HepG2 (cell line): ENCODE results near the gene SASS6. TPM values are rescaled to one million over a fixed set of nuclear protein-coding genes. Genes with fewer than 3 reads are reported as not detected.

ENCODE experiments used
- ATAC-seq: fragments of 200-7000 bp; cut with Tn5 transposase; 3 replicates; pipeline ENCODE4 v1.9.1; 2020; ENCODE audit warnings: mild to moderate bottlenecking, moderate library complexity
- BruUV-seq: library from RNA; stranded (reverse); fragments of 400-500 nt; replicated peaks from 2 replicates; lab custom pipeline; 2021; lab: Mats Ljungman, UMichigan
- CTCF ChIA-PET: fragments of 300-600 bp; formaldehyde crosslinking; extraction: SDS; loops from one replicate; lab custom pipeline; 2021; ENCODE audit warnings: low total read pairs, inconsistent platforms, low intra/inter-chr PET ratio; lab: Yijun Ruan, JAX
- POLR2A ChIA-PET: fragments of 350-600 bp; sonication (Branson Sonifier 250); formaldehyde crosslinking; loops from one replicate; lab custom pipeline; 2020; ENCODE audit warnings: antibody characterized with exemption, inconsistent platforms; lab: Yijun Ruan, JAX
- DNase-seq: peaks from one replicate; pipeline ENCODE4 v3.0.0-alpha.2; 2015; ENCODE audit warnings: low spot score
- FAIRE-seq: peaks from 3 replicates; lab custom pipeline; 2011; peaks lifted over from hg19 to GRCh38; lab: Jason Lieb, UNC
- H2AFZ ChIP-seq: one replicate; pipeline ENCODE4 v1.6.1; 2011; ENCODE audit warnings: low read length, inconsistent platforms
- H3K27ac ChIP-seq: fragments of 300-600 bp; 3 replicates; pipeline ENCODE4 v1.8.0; 2011; ENCODE audit warnings: mixed run types, mild to moderate bottlenecking, mixed read lengths, low read length, inconsistent platforms; ENCODE audit not compliant: insufficient read depth; ENCODE audit errors: extremely low read length
- H3K27me3 ChIP-seq, 2 experiments: fragments of 200-600 bp in 1 of 2; 2 replicates in 1 of 2; 3 replicates in 1 of 2; pipeline versions ENCODE4 v1.6.0 to v1.8.0; 2011; ENCODE audit warnings: low read length in 2 of 2, mild to moderate bottlenecking in 2 of 2, moderate library complexity in 2 of 2, inconsistent platforms in 1 of 2; ENCODE audit not compliant: insufficient read depth in 2 of 2, control insufficient read depth in 1 of 2
- H3K36me3 ChIP-seq, 2 experiments: fragments of 200-600 bp in 1 of 2; replicated peaks in 1 of 2; 2 replicates in 1 of 2; 3 replicates in 1 of 2; pipeline versions ENCODE4 v1.5.1 to v1.8.0; 2011; ENCODE audit warnings: low read length in 2 of 2, inconsistent platforms in 1 of 2; ENCODE audit not compliant: insufficient read depth in 2 of 2, control insufficient read depth in 1 of 2
- H3K4me1 ChIP-seq: 2 replicates; pipeline ENCODE4 v1.5.1; 2012; ENCODE audit warnings: low read length, inconsistent platforms; ENCODE audit not compliant: insufficient read depth
- H3K4me2 ChIP-seq: 2 replicates; pipeline ENCODE4 v1.6.0; 2011; ENCODE audit warnings: low read depth, low read length, inconsistent platforms
- H3K4me3 ChIP-seq, 3 experiments: fragments of 200-600 bp in 1 of 3; sonication (generic), shearing (Covaris generic) in 1 of 3; replicated peaks in 1 of 3; 2 replicates each; pipeline ENCODE4 v1.5.1; 2011 to 2016; ENCODE audit warnings: low read length in 3 of 3, inconsistent platforms in 2 of 3, low read depth in 2 of 3, mild to moderate bottlenecking in 2 of 3, control low read depth in 1 of 3, mixed read lengths in 1 of 3; ENCODE audit not compliant: insufficient read depth in 1 of 3
- H3K79me2 ChIP-seq: one replicate; pipeline ENCODE4 v1.6.1; 2011; ENCODE audit warnings: low read length, inconsistent platforms; ENCODE audit not compliant: insufficient read depth
- H3K9ac ChIP-seq: 2 replicates; pipeline ENCODE4 v1.6.0; 2011; ENCODE audit warnings: mild to moderate bottlenecking, low read depth, low read length, inconsistent platforms; ENCODE audit not compliant: insufficient read depth
- H3K9me3 ChIP-seq: 2 replicates; pipeline ENCODE4 v1.5.1; 2012; ENCODE audit warnings: mild to moderate bottlenecking, low read length
- H4K20me1 ChIP-seq: 2 replicates; pipeline ENCODE4 v1.6.0; 2011; ENCODE audit warnings: inconsistent platforms, mild to moderate bottlenecking, low read length, moderate library complexity; ENCODE audit not compliant: insufficient read depth
- ARID3A ChIP-seq: IDR thresholded peaks from 2 replicates; pipeline ENCODE4 v1.6.1; 2012; ENCODE audit warnings: low read depth, low read length, improper control_type of control experiment
- GATAD1 ChIP-seq: IDR thresholded peaks from 2 replicates; pipeline ENCODE4 v1.6.1; 2016; ENCODE audit warnings: missing genetic modification reagents, missing compliant biosample characterization
- GLMP ChIP-seq: sonication (generic); formaldehyde crosslinking; IDR thresholded peaks from 2 replicates; pipeline ENCODE4 v1.9.0; 2021; ENCODE audit warnings: missing genetic modification reagents, mild to moderate bottlenecking, borderline replicate concordance
- MAFG ChIP-seq: sonication (generic); formaldehyde crosslinking; IDR thresholded peaks from 2 replicates; pipeline ENCODE4 v1.5.1; 2020; ENCODE audit warnings: mild to moderate bottlenecking, missing genetic modification reagents
- NR3C1 ChIP-seq: sonication (generic); formaldehyde crosslinking; IDR thresholded peaks from 2 replicates; pipeline ENCODE4 v1.4.0; 2020; ENCODE audit warnings: missing genetic modification reagents
- PRDM15 ChIP-seq: sonication (generic); formaldehyde crosslinking; IDR thresholded peaks from 2 replicates; pipeline ENCODE4 v1.4.0; 2020; ENCODE audit warnings: missing genetic modification reagents
- SCMH1 ChIP-seq: sonication (generic); formaldehyde crosslinking; IDR thresholded peaks from 2 replicates; pipeline ENCODE4 v1.9.0; 2021; ENCODE audit warnings: missing genetic modification reagents, mild to moderate bottlenecking, borderline replicate concordance
- TEAD2 ChIP-seq: sonication (generic); formaldehyde crosslinking; IDR thresholded peaks from 2 replicates; pipeline ENCODE4 v1.9.0; 2021; ENCODE audit warnings: missing genetic modification reagents
- ZFP37 ChIP-seq: sonication (generic); formaldehyde crosslinking; IDR thresholded peaks from 2 replicates; pipeline ENCODE4 v1.4.0; 2020; ENCODE audit warnings: missing genetic modification reagents, borderline replicate concordance
- ZFP62 ChIP-seq: sonication (generic); formaldehyde crosslinking; IDR thresholded peaks from 2 replicates; pipeline ENCODE4 v1.4.0; 2020; ENCODE audit warnings: missing genetic modification reagents
- ZFYVE20 ChIP-seq: sonication (generic); formaldehyde crosslinking; IDR thresholded peaks from 2 replicates; pipeline ENCODE4 v1.8.0; 2023; ENCODE audit warnings: low read depth, mild to moderate bottlenecking, moderate library complexity, missing genetic modification reagents, borderline replicate concordance
- ZMAT5 ChIP-seq: sonication (generic); formaldehyde crosslinking; IDR thresholded peaks from 2 replicates; pipeline ENCODE4 v1.5.0; 2020; ENCODE audit warnings: mild to moderate bottlenecking, low read depth, missing genetic modification reagents, borderline replicate concordance
- ZNF496 ChIP-seq: sonication (generic); formaldehyde crosslinking; IDR thresholded peaks from 2 replicates; pipeline ENCODE4 v1.8.1; 2023; ENCODE audit warnings: mild to moderate bottlenecking, moderate library complexity, missing genetic modification reagents; ENCODE audit not compliant: insufficient replicate concordance
- ZNF598 ChIP-seq: sonication (generic); formaldehyde crosslinking; IDR thresholded peaks from 2 replicates; pipeline ENCODE4 v1.5.1; 2020; ENCODE audit warnings: mild to moderate bottlenecking, missing genetic modification reagents, borderline replicate concordance
- ZNF782 ChIP-seq: sonication (generic); formaldehyde crosslinking; IDR thresholded peaks from 2 replicates; pipeline ENCODE4 v1.4.0; 2020; ENCODE audit warnings: missing genetic modification reagents, mild to moderate bottlenecking, borderline replicate concordance
- WGBS: methylation state at CpG from one replicate; pipeline ENCODE4 v1.1.6; 2017; ENCODE audit warnings: low lambda C conversion rate; 5-methylcytosine and 5-hydroxymethylcytosine counted together
- in situ Hi-C: cut with HindIII; loops from 2 replicates; pipeline ENCODE4 v1.10.0; 2017; ENCODE audit warnings: low pct_unique_long_range_greater_than_20kb; ENCODE audit not compliant: extremely low pct_ligation_motif_present
- intact Hi-C: fragments of 100-400 bp; cut with micrococcal nuclease; formaldehyde crosslinking; loops from one replicate; pipeline ENCODE4 v1.10.0; 2022; ENCODE audit not compliant: unreplicated experiment
- polyA plus RNA-seq, 8 experiments: library from polyadenylated mRNA; depleted of rRNA in 3 of 8; stranded (reverse) in 7 of 8; unstranded in 1 of 8; fragments of >200 nt; fragmentation: Illumina TruSeq in 4 of 8; extraction: Trizol in 4 of 8; gene quantifications; 2 replicates each; pipeline versions ENCODE4 v1.2.1 to v1.2.3, GENCODE V29; 2011 to 2016; ENCODE audit warnings: low read depth in 4 of 8, missing spikeins in 1 of 8, mixed read lengths in 1 of 8; ENCODE audit not compliant: insufficient read depth in 1 of 8
- total RNA-seq, 5 experiments: library from RNA; depleted of rRNA; stranded (reverse); fragments of >200 nt; fragmentation: Illumina TruSeq; extraction: Trizol; gene quantifications; 2 replicates each; pipeline ENCODE4 v1.2.3, GENCODE V29; 2016; ENCODE audit warnings: low read depth in 1 of 5

SASS6 gene
- total and polyA plus RNA-seq, 2 of the 13 experiments (the other 11 are each of a cell fraction or from before 2014, with no cell fraction given) = 2.3 to 10.7 TPM

GRCh38 chr1:100076744-100077143 lies 56.0 kb downstream of the SASS6 start (continued):
- TF ChIP-seq GATAD1 (CRISPR knock-in tag) (no peak), TEAD2 (CRISPR knock-in tag) (no peak), ZNF598 (CRISPR knock-in tag) (no peak)

DNA sequence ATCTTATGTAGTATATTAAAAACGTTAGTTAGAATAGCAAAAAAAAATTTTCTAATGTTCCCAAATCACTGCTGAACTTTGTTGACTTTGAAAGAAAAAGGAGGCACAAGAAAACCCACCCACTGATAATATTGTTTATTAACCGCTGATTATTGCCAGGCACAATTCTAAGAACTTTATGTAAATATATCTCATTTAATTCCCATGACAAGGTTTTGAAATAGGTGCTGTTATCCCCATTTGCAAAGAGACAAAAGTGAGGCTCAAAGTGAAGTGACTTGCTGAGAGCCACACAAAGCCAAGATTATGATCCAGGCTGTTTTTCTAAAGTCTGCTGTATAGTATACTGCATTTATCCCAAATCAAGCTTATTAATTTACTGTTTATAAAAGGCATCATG lies 56.4 kb downstream of the SASS6 start:
- peaks cover 16 to 74% of the 10 kb centered on the region in 2 experiments for H3K36me3 ChIP-seq
- CTCF ChIA-PET = no interaction called here
- H3K27me3 ChIP-seq = no peaks in the 10 kb centered on the region
- H3K27ac ChIP-seq = no peak overlapping the region
- BruUV-seq = TSS peak; percentile 9
- POLR2A ChIA-PET = no interaction called here
- no peaks in the 10 kb centered on the region for H4K20me1 ChIP-seq
- WGBS = 97% methylated on average over 2 of the region's 2 CpGs
- FAIRE-seq (no peak), DNase-seq (no peak), ATAC-seq (no peak)
- H3K9ac ChIP-seq = no peak overlapping the region
- H3K4me3 ChIP-seq = no peak overlapping the region
- H3K4me2 ChIP-seq = no peak overlapping the region
- peaks cover 2% of the 10 kb centered on the region for H3K79me2 ChIP-seq
- H2AFZ ChIP-seq = no peak overlapping the region
- no peaks in the 10 kb centered on the region for H3K9me3 ChIP-seq
- intact Hi-C loops (no loop called here), in situ Hi-C loops (no loop called here)
- no peaks in the 10 kb centered on the region for H3K4me1 ChIP-seq
- TF ChIP-seq ARID3A (no peak), SCMH1 (CRISPR knock-in tag) (no peak), ZNF496 (CRISPR knock-in tag) (no peak), ZFYVE20 (CRISPR knock-in tag) (no peak), GLMP (CRISPR knock-in tag) (no peak), ZNF782 (CRISPR knock-in tag) (no peak), MAFG (CRISPR knock-in tag) (no peak), ZMAT5 (CRISPR knock-in tag) (no peak), NR3C1 (CRISPR knock-in tag) (no peak), ZFP62 (CRISPR knock-in tag) (no peak), ZFP37 (CRISPR knock-in tag) (no peak), PRDM15 (CRISPR knock-in tag) (no peak)
